ENCODE results near the gene UROC1.

The UROC1 gene

GRCh38 chr3:126439968-126440708 is 77.4 kb downstream of the UROC1 start:
- DNase-seq (ENCODE audit: insufficient read length, low spot score) (no peak), FAIRE-seq (no peak)
- TF ChIP-seq CTCF (IDR thresholded peaks at IDR 0.05; ENCODE audit: insufficient read depth, missing control alignments), result no peak

- no peak for TF ChIP-seq CTCF (IDR thresholded peaks at IDR 0.05; ENCODE audit: insufficient read depth, missing control alignments)
- DNase-seq (ENCODE audit: insufficient read length, low spot score), result no peak
- no peak for FAIRE-seq
These were observed 78.1 kb downstream of the UROC1 start for GRCh38 chr3:126439346-126439967.

GRCh38 chr3:126438746-126439145 is 78.8 kb downstream of the UROC1 start:
- FAIRE-seq, result no peak
- no peak for TF ChIP-seq CTCF (IDR thresholded peaks at IDR 0.05; ENCODE audit: insufficient read depth, missing control alignments)

GRCh38 chr3:126438186-126438585 is 79.4 kb downstream of the UROC1 start:
- FAIRE-seq, result no peak
- TF ChIP-seq CTCF (IDR thresholded peaks at IDR 0.05; ENCODE audit: insufficient read depth, missing control alignments), result no peak
- no peak for DNase-seq (ENCODE audit: insufficient read length, low spot score)

More at GRCh38 chr3:126438746-126439145, 78.8 kb downstream of the UROC1 start:
- DNase-seq (ENCODE audit: insufficient read length, low spot score), result no peak

GRCh38 chr3:126436826-126437717 is 80.5 kb downstream of the UROC1 start:
- no peak for TF ChIP-seq CTCF (IDR thresholded peaks at IDR 0.05; ENCODE audit: insufficient read depth, missing control alignments)
- DNase-seq (ENCODE audit: insufficient read length, low spot score) (no peak), FAIRE-seq (no peak)

- no peak for TF ChIP-seq CTCF (IDR thresholded peaks at IDR 0.05; ENCODE audit: insufficient read depth, missing control alignments)
- no peak for FAIRE-seq
- no peak for DNase-seq (ENCODE audit: insufficient read length, low spot score)
These were observed 81.9 kb downstream of the UROC1 start for GRCh38 chr3:126435456-126436315.

Measured in D721Med (cell line).